ENCODE measurements around the gene NOD1.

Gene NOD1

GRCh38 chr7:30453016-30453415, 25.6 kb downstream of the NOD1 start:
- H3K27ac Mint-ChIP-seq: no peak overlapping the region
- H3K4me1 Mint-ChIP-seq: no peaks in the 10 kb centered on the region
- no peak for DNase-seq
- H3K27me3 Mint-ChIP-seq: no peaks in the 10 kb centered on the region
- H3K4me3 Mint-ChIP-seq: no peak overlapping the region
- no peak for ATAC-seq (replicated peaks)
- H3K9me3 Mint-ChIP-seq: no peaks in the 10 kb centered on the region
- peaks cover 24 to 39% of the 10 kb centered on the region in 2 donors for H3K36me3 Mint-ChIP-seq

GRCh38 chr7:30452280-30452930, 26.2 kb downstream of the NOD1 start:
- DNase-seq (no peak), ATAC-seq (replicated peaks) (no peak)
- Mint-ChIP-seq H3K4me1 (no peaks in the 10 kb centered on the region), H3K27me3 (no peaks in the 10 kb centered on the region), H3K9me3 (no peaks in the 10 kb centered on the region), H3K36me3 (peaks cover 25 to 35% of the 10 kb centered on the region in 2 donors), H3K4me3 (no peak overlapping the region), H3K27ac (no peak overlapping the region)

- Mint-ChIP-seq H3K36me3 (peaks cover 25 to 33% of the 10 kb centered on the region in 2 donors), H3K27ac (no peak overlapping the region), H3K4me3 (no peak overlapping the region), H3K4me1 (no peaks in the 10 kb centered on the region), H3K27me3 (no peaks in the 10 kb centered on the region), H3K9me3 (no peaks in the 10 kb centered on the region)
- DNase-seq (no peak), ATAC-seq (replicated peaks) (no peak)
Observed at GRCh38 chr7:30451539-30452279, 26.9 kb downstream of the NOD1 start.

DNA sequence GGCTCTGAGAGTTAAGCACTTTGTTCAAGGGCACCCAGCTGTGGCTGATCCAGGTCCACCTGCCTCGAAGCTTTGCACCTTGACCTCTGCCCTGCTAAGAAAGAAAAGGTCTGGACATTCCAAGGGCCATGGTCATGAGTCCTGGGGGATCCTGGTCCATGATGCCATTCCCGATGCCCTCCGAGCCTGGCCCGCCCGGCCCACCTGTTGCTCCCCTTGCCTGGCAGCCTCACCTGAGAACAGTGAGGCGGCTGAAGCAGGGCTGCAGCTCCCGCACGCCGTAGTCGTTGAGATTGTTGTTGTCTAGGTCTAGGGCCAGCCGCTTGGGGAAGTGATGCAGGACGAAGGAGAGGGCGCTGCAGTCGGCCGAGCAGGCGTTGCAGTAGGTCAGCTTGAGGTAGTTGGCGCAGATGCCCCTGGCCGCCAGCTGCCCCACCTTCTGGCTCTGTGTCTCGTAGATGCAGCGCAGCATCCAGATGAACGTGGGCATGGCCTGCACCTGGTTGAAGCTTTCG, 27.5 kb downstream of the NOD1 start:
- H3K36me3 Mint-ChIP-seq: peaks cover 28 to 30% of the 10 kb centered on the region in 2 donors

DNA sequence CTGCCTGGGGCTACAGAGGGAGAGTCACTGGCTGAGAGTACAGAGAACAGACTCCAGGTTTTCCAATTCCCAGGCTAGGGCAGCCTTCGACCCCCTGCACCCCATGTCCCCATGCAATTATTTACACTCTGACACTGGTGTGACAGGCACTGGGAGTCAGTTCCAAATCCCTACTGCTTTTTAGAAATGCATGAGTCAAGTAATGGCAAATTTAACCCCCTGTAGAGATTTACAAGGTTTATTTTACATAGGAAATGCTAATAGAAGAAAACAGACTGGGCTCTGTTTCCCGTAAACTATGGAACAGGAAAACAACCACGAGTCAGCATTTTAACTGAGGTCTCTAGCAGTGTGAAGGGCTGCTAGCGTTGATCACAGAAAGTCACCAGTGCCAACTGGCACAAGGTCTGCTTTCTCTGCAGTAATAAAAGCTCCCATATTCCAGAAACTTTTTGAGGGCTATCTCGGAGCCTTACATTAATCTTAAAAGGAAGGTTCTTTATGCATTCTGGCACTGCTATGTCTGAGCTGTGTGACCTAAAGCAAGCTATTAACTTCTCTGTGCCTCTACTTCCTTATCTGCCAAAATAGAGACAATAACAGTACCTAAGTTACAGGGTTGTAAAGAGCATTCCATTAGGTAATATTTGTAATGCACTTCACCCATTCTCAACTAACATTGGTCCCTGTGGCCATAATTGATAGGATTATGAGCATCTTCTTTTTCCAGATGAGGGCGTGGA, 28.2 kb downstream of the NOD1 start:
- H3K4me1 Mint-ChIP-seq: peaks cover 4 to 9% of the 10 kb centered on the region in 2 donors

More for the DNA sequence above, 27.5 kb downstream of the NOD1 start:
- Mint-ChIP-seq H3K4me1 (peaks cover 2 to 6% of the 10 kb centered on the region in 2 donors), H3K27me3 (no peaks in the 10 kb centered on the region), H3K9me3 (no peaks in the 10 kb centered on the region), H3K4me3 (no peak overlapping the region), H3K27ac (no peak overlapping the region)
- ATAC-seq (replicated peaks): no peak
- no peak for DNase-seq

GRCh38 chr7:30448461-30449189, 30.0 kb downstream of the NOD1 start:
- no peak for ATAC-seq (replicated peaks)
- no peak overlapping the region for H3K4me3 Mint-ChIP-seq
- H3K4me1 Mint-ChIP-seq: peaks cover 4 to 9% of the 10 kb centered on the region in 2 donors
- DNase-seq: no peak
- no peaks in the 10 kb centered on the region for H3K27me3 Mint-ChIP-seq
- H3K27ac Mint-ChIP-seq: no peak overlapping the region
- peaks cover 25 to 26% of the 10 kb centered on the region in 2 donors for H3K36me3 Mint-ChIP-seq
- H3K9me3 Mint-ChIP-seq: no peaks in the 10 kb centered on the region

More for the DNA sequence above, 28.2 kb downstream of the NOD1 start:
- Mint-ChIP-seq H3K27me3 (no peaks in the 10 kb centered on the region), H3K36me3 (peaks cover 30 to 33% of the 10 kb centered on the region in 2 donors), H3K27ac (no peak overlapping the region), H3K9me3 (no peaks in the 10 kb centered on the region), H3K4me3 (no peak overlapping the region)
- no peak for ATAC-seq (replicated peaks)
- DNase-seq: no peak

GRCh38 chr7:30447466-30447865, 31.1 kb downstream of the NOD1 start:
- no peak for DNase-seq

DNA sequence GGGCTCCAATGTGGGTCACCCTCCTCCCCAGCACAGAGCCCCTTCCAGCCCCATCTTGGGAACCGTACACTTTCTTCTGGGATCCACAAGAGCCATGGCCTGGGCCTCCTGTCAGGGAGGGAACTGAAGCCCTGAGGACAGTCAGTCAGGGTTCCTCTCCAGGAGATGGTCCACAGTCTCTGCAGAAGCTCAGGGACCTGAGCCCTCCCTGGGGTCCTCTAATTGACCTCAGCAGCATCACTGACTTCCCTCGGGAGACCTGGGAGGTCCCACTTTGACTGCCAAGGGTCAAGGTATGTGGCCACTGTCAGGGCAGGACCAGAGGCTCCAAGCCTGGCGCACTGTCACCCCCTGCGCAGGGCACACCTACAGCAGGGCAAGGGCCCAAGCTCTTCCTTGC, 32.3 kb downstream of the NOD1 start:
- peaks cover 4 to 9% of the 10 kb centered on the region in 2 donors for H3K4me1 Mint-ChIP-seq
- ATAC-seq (replicated peaks) (no peak), DNase-seq (no peak)

More at GRCh38 chr7:30447466-30447865, 31.1 kb downstream of the NOD1 start:
- H3K27me3 Mint-ChIP-seq: no peaks in the 10 kb centered on the region
- no peaks in the 10 kb centered on the region for H3K9me3 Mint-ChIP-seq
- no peak for ATAC-seq (replicated peaks)
- H3K4me3 Mint-ChIP-seq: no peak overlapping the region
- H3K27ac Mint-ChIP-seq: no peak overlapping the region
- H3K4me1 Mint-ChIP-seq: peaks cover 4 to 9% of the 10 kb centered on the region in 2 donors
- peaks cover 17 to 20% of the 10 kb centered on the region in 2 donors for H3K36me3 Mint-ChIP-seq

DNA sequence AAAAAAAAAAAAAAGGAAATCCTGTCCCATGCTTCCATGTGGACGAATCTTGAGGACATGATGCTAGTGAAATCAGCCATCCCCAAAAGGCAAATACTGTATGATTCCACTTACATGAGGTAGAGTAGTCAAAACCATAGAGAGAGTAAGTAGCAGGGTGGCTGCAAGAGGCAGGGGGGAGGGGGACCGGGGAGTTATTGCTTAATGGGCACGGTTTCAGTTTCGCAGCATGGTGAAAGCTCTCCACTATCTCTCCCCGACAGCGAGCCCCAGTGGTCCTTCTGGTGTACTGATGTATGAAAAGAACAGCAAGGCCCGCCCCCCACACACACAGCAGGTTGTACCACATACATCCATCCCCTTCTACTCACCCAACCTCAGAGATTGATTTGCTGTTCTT, 32.8 kb downstream of the NOD1 start:
- ATAC-seq (replicated peaks) (peak; percentile 100), DNase-seq (peak; percentile 81)
- no peaks in the 10 kb centered on the region for H3K27me3 Mint-ChIP-seq
- peaks cover 4 to 9% of the 10 kb centered on the region in 2 donors for H3K4me1 Mint-ChIP-seq
- peak overlapping the region; percentile 68 for H3K27ac Mint-ChIP-seq
- H3K4me3 Mint-ChIP-seq: no peak overlapping the region
- H3K36me3 Mint-ChIP-seq: peaks cover 15% of the 10 kb centered on the region in 2 donors
- no peaks in the 10 kb centered on the region for H3K9me3 Mint-ChIP-seq

More for the DNA sequence above, 32.3 kb downstream of the NOD1 start:
- Mint-ChIP-seq H3K27ac (peak overlapping the region; percentile 68), H3K4me3 (peak overlapping the region in 1 of 2 donors; percentile 31), H3K36me3 (peaks cover 15 to 16% of the 10 kb centered on the region in 2 donors), H3K9me3 (no peaks in the 10 kb centered on the region), H3K27me3 (no peaks in the 10 kb centered on the region)

GRCh38 chr7:30437823-30438574, 40.6 kb downstream of the NOD1 start:
- H3K4me3 Mint-ChIP-seq: no peak overlapping the region

DNA sequence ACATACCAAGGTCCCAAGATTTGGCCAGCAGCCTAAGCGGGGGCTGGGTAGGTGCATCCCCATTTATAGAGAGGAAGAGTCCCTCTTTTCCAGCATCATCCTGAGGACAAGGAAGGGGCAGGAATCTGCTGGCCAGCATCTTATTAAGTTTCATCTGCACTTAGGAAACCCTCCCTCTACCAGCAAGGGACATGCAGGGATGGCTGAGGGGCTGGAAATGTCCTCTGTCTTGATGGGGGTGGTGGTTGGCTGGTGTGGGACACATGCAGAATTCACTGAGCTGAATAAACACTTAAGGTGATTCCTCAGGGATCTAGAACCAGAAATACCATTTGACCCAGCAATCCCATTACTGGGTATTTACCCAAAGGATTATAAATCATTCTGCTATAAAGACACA, 42.1 kb downstream of the NOD1 start:
- DNase-seq: no peak
- H3K4me1 Mint-ChIP-seq: peaks cover 33 to 55% of the 10 kb centered on the region in 2 donors
- ATAC-seq (replicated peaks): no peak
- H3K27me3 Mint-ChIP-seq: no peaks in the 10 kb centered on the region
- H3K27ac Mint-ChIP-seq: no peak overlapping the region
- no peak overlapping the region for H3K4me3 Mint-ChIP-seq
- peaks cover 47 to 63% of the 10 kb centered on the region in 2 donors for H3K36me3 Mint-ChIP-seq
- no peaks in the 10 kb centered on the region for H3K9me3 Mint-ChIP-seq

More at GRCh38 chr7:30437823-30438574, 40.6 kb downstream of the NOD1 start:
- Mint-ChIP-seq H3K9me3 (no peaks in the 10 kb centered on the region), H3K36me3 (peaks cover 39 to 52% of the 10 kb centered on the region in 2 donors), H3K27ac (no peak overlapping the region), H3K27me3 (no peaks in the 10 kb centered on the region), H3K4me1 (peaks cover 26 to 41% of the 10 kb centered on the region in 2 donors)
- DNase-seq: no peak
- ATAC-seq (replicated peaks): no peak

- Mint-ChIP-seq H3K4me1 (peaks cover 38 to 60% of the 10 kb centered on the region in 2 donors), H3K27ac (no peak overlapping the region), H3K36me3 (peaks cover 50 to 67% of the 10 kb centered on the region in 2 donors), H3K4me3 (no peak overlapping the region), H3K9me3 (no peaks in the 10 kb centered on the region), H3K27me3 (no peaks in the 10 kb centered on the region)
- no peak for DNase-seq
- ATAC-seq (replicated peaks): no peak
Observed at GRCh38 chr7:30436046-30436445, 42.5 kb downstream of the NOD1 start.

DNA sequence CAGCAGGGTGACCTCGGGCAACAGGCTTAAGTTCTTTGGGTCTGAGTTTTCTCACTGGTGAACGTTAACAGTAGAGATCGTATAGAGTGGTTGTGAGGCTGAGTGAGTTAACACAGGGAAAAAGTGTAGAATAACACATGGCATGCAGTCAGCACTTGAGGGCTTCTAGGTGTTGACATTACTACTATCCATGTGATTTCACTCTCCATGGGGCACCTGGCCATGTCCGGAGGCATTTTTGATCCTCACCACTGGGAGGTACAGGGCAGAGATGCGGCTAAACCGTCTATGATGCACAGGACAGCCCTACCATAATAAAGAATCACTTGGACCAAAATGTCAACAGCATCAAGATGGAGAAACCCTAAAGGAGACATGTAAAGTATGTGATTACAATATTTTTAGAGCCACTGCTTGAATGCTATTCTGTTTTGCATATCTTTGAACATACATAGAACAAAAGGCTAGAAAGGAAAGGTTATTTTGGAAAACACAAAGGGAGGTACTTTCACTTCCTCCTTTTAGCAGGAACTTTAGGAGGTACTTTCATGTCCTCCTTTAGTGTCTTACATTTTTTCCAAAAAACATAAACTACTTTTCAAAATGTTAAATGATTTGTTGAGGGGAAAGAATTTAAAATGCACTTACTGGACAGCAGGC, 44.3 kb downstream of the NOD1 start:
- H3K4me1 Mint-ChIP-seq: peaks cover 47 to 71% of the 10 kb centered on the region in 2 donors
- H3K9me3 Mint-ChIP-seq: no peaks in the 10 kb centered on the region
- H3K27ac Mint-ChIP-seq: peak overlapping the region; percentile 88
- peaks cover 51 to 76% of the 10 kb centered on the region in 2 donors for H3K36me3 Mint-ChIP-seq
- ATAC-seq (replicated peaks) (peak; percentile 75 to 76), DNase-seq (no peak)
- no peaks in the 10 kb centered on the region for H3K27me3 Mint-ChIP-seq
- H3K4me3 Mint-ChIP-seq: peak overlapping the region; percentile 46 to 57

All from stimulated activated naive B cell treated with anti-CD40 and anti-IgM and Interleukin-4, amounts not matched to agents 10 μg/mL and 1 μg/mL and 100 μg/mL, for 72 hours (primary cell).